NCI-H1436 (cell line): ENCODE measurements around the gene EP400.

Experiments used
- DNase-seq: peaks from one replicate; lab custom pipeline; 2025; lab: John Stamatoyannopoulos, UW

EP400 gene

DNA sequence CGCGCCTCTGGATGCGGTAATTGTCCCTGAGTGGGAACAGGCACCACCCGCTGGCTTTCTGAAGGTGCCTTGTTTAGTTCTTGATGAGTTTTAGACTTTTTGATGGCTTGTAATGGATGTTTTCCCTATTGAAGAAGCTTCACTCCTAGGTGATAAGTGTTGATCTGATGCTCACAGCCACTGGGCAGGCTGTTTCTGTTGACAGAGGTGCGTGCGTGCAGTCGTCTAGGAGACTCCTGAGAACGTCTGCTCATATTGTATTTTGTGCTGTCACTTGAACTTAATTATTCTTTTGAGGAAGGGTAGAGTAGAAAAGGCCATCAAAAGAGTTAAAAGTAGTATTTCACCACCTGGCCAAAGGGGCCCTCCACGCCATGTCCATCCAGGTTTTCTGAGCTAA is 70.5 kb downstream of the EP400 start:
- DNase-seq, result no peak

DNA sequence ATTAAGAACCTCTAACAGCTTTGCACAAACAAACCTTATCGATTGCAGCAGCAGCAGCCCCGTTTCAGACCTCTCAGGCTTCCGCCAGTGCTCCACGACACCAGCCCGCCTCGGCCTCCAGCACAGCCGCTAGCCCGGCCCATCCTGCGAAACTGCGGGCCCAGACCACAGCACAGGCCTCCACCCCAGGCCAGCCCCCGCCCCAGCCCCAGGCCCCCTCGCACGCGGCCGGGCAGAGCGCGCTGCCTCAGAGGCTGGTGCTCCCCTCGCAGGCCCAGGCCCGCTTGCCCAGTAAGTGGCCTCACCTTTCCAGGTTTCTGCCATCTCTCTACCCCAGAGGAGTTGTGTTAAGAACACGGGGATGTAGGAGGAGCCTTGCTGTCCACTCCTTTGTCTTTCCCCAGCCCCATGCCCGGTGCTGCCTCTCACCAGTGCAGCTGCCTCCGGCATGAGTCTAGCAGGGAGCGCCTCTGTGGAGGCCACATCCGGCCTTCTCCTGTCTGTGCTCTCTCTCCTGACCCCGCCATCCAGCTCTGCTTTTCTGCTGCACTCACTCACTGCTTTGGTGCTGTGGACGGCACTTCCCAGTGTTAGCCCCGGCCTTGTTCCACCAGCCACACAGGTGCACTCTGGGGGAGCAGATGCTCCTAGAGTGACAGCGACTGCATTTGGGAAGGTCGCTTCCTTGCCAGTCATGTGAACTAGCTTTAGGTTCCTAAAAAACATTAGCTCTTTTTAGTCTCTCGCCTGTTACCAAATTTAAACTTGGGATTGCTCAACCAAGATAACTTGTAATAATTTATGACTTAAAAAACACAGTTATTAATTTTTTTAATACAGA is 71.5 kb downstream of the EP400 start:
- no peak for DNase-seq

DNA sequence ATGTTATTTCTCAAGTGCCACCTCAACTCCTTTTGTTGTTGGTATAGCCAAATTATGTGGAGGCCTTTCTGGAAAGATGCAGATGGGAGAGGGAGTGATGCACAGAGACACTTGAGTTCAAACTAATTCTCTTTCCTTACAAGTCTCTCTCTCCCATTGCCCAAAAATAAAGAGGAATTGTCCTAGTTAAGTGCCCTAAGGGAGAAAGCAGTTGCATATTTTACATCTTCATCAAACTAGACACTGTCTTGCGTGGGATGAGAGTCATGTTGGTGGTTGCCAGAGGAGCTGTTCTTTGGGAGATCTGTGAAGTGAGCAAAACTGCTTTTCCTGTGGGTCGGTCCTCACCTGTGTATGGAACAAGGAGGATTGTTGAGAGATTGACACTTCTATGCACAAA is 72.2 kb downstream of the EP400 start:
- no peak for DNase-seq

- no peak for DNase-seq
These were observed 73.9 kb downstream of the EP400 start for GRCh38 chr12:132023658-132024057.

DNA sequence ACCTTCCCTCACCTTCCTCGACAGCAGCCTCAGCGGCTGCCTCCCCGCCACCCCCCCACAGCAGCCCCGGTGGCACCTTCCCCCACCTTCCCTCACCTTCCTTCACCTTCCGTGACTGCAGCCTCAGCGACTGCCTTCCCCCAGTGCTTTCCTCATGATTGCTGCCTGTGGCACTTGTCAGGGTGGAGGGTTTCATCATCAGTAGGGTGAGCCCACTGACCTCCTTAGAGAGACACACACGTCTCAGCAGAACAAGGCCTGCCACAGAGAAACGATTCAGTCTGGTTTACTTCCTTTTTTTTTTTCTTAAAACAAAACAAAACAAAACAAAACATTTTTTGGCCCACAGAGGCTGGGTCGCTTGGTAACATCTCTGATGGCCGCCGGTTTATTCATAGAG is 75.0 kb downstream of the EP400 start:
- no peak for DNase-seq

GRCh38 chr12:132025526-132025925 is 75.8 kb downstream of the EP400 start:
- no peak for DNase-seq

DNA sequence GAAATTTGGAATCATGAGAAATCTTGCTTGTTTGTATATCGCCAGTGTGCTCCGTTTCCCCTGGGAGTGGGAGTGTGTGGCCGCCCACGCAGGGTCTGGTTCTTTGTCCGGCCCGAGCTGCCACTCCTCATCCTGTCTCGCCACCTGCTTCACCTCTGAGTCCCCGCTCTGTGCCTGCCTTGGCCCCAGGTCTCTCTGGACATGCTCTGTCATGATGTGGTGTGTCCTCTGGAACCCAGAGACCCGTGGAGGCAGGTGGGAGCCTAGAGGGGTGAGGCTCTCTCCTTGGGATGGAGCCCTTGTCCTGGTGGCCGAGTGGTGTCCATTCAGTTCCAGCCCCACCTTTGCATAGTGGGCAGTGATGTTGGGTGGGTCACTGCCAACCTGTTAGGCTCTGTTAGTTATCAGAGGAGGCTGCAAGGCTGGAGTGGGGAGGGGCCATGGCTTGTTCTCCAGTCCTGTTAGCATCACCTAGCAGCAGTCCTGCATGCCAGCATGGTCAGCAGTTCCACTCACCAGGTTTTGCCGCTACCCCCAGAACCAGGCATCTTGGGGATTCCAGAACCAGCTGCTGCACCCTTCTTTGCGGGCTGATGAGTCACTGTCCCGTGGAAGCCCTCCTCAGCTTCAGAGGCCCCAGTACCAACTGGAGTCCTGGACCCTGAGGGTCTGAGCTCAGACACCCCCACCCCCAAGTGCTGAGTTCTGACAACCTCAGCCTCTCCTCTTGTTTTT is 76.5 kb downstream of the EP400 start:
- no peak for DNase-seq

- no peak for DNase-seq
These were observed 77.2 kb downstream of the EP400 start for GRCh38 chr12:132026796-132027500.

DNA sequence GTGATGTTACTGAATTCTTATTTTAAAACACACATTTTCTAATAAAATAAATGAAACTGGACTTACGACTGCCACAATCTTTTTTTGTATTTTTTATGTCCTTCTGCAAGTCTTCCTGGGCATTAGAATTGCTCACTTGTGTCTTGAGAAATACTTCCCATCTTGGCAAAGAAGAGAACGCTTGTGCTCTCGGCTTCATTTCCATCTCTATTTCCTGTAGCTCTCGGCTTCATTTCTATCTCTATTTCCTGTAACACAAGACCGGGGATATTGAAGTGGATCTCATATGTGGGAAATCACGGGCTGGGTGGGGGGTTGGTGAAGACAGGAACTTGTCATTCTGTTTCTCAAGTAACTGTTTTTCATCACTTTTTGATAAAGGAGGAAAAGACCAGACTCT is 77.9 kb downstream of the EP400 start:
- no peak for DNase-seq

GRCh38 chr12:132028111-132028510 is 78.4 kb downstream of the EP400 start:
- no peak for DNase-seq

GRCh38 chr12:132029503-132030300 is 80.0 kb downstream of the EP400 start:
- DNase-seq, result no peak

GRCh38 chr12:132030367-132031038 is 80.8 kb downstream of the EP400 start:
- DNase-seq, result no peak

- DNase-seq, result no peak
These were observed 83.9 kb downstream of the EP400 start for GRCh38 chr12:132033627-132034026.

- no peak for DNase-seq
These were observed 86.4 kb downstream of the EP400 start for GRCh38 chr12:132036063-132036683.

DNA sequence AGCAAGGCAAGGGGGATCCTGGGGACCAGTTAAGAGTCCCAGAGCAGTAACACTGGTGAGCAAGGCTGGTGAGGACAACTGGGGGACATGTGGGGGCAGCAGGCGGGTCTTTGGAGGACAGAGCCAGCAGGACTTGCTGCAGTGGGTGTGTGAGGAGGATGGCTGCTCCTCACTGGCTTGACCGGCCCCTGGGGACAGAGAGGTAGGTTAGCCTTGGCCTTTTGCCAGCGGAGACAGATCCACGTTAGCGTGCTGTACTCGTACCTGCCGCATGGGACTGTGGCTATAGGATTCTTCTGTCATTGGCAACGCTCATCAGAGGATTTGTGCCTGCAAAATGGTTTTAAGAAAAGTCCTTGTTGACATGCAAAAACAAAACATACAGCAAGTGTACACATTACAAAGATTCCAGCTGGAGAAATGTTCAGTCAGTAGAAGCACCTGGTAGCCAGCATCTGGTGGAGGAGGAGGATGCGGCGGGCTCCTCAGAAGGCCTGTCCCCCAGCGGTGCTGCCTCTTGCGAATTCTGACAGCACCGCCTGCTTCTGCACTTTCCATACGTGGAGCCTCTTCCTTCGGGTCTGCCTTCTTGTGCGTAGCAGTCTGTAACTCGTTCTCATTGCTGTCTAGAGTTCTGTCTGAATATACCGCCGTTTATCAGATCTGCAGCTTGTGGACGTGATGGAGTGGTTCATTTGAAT is 91.3 kb downstream of the EP400 start:
- DNase-seq, result no peak

GRCh38 chr12:132043216-132043615 is 93.5 kb downstream of the EP400 start:
- no peak for DNase-seq

- DNase-seq, result no peak
These were observed 94.2 kb downstream of the EP400 start for GRCh38 chr12:132043770-132044467.

DNA sequence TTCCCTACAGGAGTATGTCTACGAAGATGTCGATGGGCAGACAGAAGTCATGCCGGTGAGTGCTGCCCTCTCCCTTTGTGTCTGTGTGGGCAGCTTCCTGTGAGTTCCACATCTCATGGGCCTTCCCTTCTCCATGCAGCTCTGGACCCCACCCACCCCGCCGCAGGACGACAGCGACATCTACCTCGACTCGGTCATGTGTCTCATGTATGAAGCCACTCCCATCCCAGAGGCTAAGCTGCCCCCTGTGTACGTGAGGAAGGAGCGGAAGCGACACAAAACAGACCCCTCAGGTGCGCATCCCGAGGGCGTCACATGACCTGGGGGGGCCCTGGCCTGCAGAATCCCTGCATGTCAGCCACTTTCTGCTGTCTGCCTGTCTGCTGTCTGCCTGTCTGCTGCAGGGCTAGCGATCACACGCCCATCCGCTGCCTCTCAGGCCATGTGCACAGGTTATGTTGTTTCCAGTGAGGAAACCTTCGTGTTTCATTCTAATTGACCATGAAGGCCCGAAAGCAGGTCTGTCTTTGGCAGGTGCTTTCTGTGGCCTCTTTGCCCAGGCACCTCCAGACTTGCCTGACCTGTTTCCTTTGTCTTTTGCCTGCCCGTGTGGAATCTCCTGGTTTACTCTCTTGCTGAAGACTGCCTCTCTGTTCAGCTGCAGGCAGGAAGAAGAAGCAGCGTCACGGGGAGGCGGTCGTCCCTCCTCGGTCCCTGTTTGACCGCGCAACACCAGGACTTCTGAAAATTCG is 95.1 kb downstream of the EP400 start:
- DNase-seq, result no peak

DNA sequence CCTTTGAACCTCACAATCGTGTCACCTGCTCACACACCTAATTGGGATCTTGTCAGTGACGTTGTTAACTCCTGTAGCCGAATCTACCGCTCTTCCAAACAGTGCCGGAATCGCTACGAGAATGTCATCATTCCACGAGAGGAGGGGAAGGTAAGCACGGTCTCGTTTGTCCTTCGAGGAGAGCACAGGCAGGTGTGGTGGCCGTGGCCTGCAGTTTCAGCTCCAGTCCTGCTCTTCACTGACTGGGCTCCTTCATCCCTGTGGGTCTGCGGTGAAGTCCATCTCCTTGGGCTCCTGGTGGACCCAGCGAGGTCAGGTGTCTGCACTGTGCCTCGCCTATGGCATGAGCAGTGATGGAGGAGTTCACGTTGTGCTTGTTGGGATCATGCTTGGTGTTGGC is 96.0 kb downstream of the EP400 start:
- no peak for DNase-seq
